ENCODE data around the gene CFHR4. TPM values are rescaled to one million over a fixed set of nuclear protein-coding genes. Genes with fewer than 3 reads are reported as not detected.
"Not testable (repeated sequence)": the region's sequence is repeated elsewhere in the genome, so short reads cannot be mapped to it uniquely, and the experiment has no call there.

The CFHR4 gene
- total RNA-seq, 1 experiment from 2014 or later, result not detected

- intact Hi-C loops (cut with micrococcal nuclease; ENCODE audit: unreplicated experiment), result no loop called here
- ChIA-PET POLR2A (ENCODE audit: low non-redundant PET) (no interaction called here), CTCF (interaction anchor here (1.0 kb wide), 1 partner anchor 131 kb away, joined by 7 read pairs; no protein-coding TSS in a partner anchor)
- Histone ChIP-seq H3K27ac (ENCODE audit: low read depth, low read length, poor library complexity, severe bottlenecking) (no peak overlapping the region), H3K36me3 (ENCODE audit: insufficient read depth, low read length, poor library complexity, severe bottlenecking) (no peaks in the 10 kb centered on the region), H3K9me3 (ENCODE audit: low read depth, low read length, poor library complexity, severe bottlenecking) (no peaks in the 10 kb centered on the region), H3K4me3 (ENCODE audit: low read depth, low read length, poor library complexity, severe bottlenecking) (no peak overlapping the region), H3K27me3 (replicated peaks; ENCODE audit: insufficient read depth, low read depth, low read length, poor library complexity) (peaks cover 11% of the 10 kb centered on the region), H3K4me1 (ENCODE audit: insufficient read depth, low read length, poor library complexity, severe bottlenecking) (no peaks in the 10 kb centered on the region)
- DNase-seq (ENCODE audit: low spot score), result no peak
- BruUV-seq (replicated peaks), result no TSS peak
- no peak for TF ChIP-seq EZH2 (IDR thresholded peaks at IDR 0.05; ENCODE audit: borderline replicate concordance, low read depth, low read length, poor library complexity, severe bottlenecking)
- no peak for TF ChIP-seq CTCF (conservative IDR thresholded peaks at IDR 0.05; ENCODE audit: low read depth, low read length)
These were observed 11.9 kb upstream of the CFHR4 start for GRCh38 chr1:196875935-196876334.

- Histone ChIP-seq H3K27me3 (replicated peaks; ENCODE audit: insufficient read depth, low read depth, low read length, poor library complexity) (peaks cover 11% of the 10 kb centered on the region), H3K4me3 (ENCODE audit: low read depth, low read length, poor library complexity, severe bottlenecking) (no peak overlapping the region), H3K4me1 (ENCODE audit: insufficient read depth, low read length, poor library complexity, severe bottlenecking) (no peaks in the 10 kb centered on the region), H3K36me3 (ENCODE audit: insufficient read depth, low read length, poor library complexity, severe bottlenecking) (no peaks in the 10 kb centered on the region), H3K9me3 (ENCODE audit: low read depth, low read length, poor library complexity, severe bottlenecking) (no peaks in the 10 kb centered on the region), H3K27ac (ENCODE audit: low read depth, low read length, poor library complexity, severe bottlenecking) (no peak overlapping the region)
- no peak for DNase-seq (ENCODE audit: low spot score)
- intact Hi-C loops (cut with micrococcal nuclease; ENCODE audit: unreplicated experiment), result no loop called here
- no TSS peak for BruUV-seq (replicated peaks)
- TF ChIP-seq CTCF (conservative IDR thresholded peaks at IDR 0.05; ENCODE audit: low read depth, low read length) (no peak), EZH2 (IDR thresholded peaks at IDR 0.05; ENCODE audit: borderline replicate concordance, low read depth, low read length, poor library complexity, severe bottlenecking) (no peak)
- ChIA-PET CTCF (no interaction called here), POLR2A (ENCODE audit: low non-redundant PET) (no interaction called here)
These were observed 9.9 kb upstream of the CFHR4 start for GRCh38 chr1:196877964-196878363.

GRCh38 chr1:196886560-196886959 lies 1.3 kb upstream of the CFHR4 start:
- BruUV-seq (replicated peaks); H3K4me3 ChIP-seq (ENCODE audit: low read depth, low read length, poor library complexity, severe bottlenecking); DNase-seq (ENCODE audit: low spot score); POLR2A ChIA-PET (ENCODE audit: low non-redundant PET); H3K36me3 ChIP-seq (ENCODE audit: insufficient read depth, low read length, poor library complexity, severe bottlenecking); H3K27ac ChIP-seq (ENCODE audit: low read depth, low read length, poor library complexity, severe bottlenecking); H3K9me3 ChIP-seq (ENCODE audit: low read depth, low read length, poor library complexity, severe bottlenecking); CTCF ChIA-PET; H3K4me1 ChIP-seq (ENCODE audit: insufficient read depth, low read length, poor library complexity, severe bottlenecking); H3K27me3 ChIP-seq (replicated peaks; ENCODE audit: insufficient read depth, low read depth, low read length, poor library complexity); intact Hi-C loops (cut with micrococcal nuclease; ENCODE audit: unreplicated experiment): not testable (repeated sequence)

- no peak for DNase-seq (ENCODE audit: low spot score)
- Histone ChIP-seq H3K36me3 (ENCODE audit: insufficient read depth, low read length, poor library complexity, severe bottlenecking) (no peaks in the 10 kb centered on the region), H3K9me3 (ENCODE audit: low read depth, low read length, poor library complexity, severe bottlenecking) (no peaks in the 10 kb centered on the region), H3K27me3 (replicated peaks; ENCODE audit: insufficient read depth, low read depth, low read length, poor library complexity) (no peaks in the 10 kb centered on the region), H3K4me1 (ENCODE audit: insufficient read depth, low read length, poor library complexity, severe bottlenecking) (no peaks in the 10 kb centered on the region), H3K27ac (ENCODE audit: low read depth, low read length, poor library complexity, severe bottlenecking) (no peak overlapping the region), H3K4me3 (ENCODE audit: low read depth, low read length, poor library complexity, severe bottlenecking) (no peak overlapping the region)
- no TSS peak for BruUV-seq (replicated peaks)
- no peak for TF ChIP-seq EZH2 (IDR thresholded peaks at IDR 0.05; ENCODE audit: borderline replicate concordance, low read depth, low read length, poor library complexity, severe bottlenecking)
- no peak for TF ChIP-seq CTCF (conservative IDR thresholded peaks at IDR 0.05; ENCODE audit: low read depth, low read length)
- POLR2A ChIA-PET (ENCODE audit: low non-redundant PET), result no interaction called here
- CTCF ChIA-PET, result no interaction called here
- intact Hi-C loops (cut with micrococcal nuclease; ENCODE audit: unreplicated experiment), result no loop called here
These were observed 2.8 kb downstream of the CFHR4 start for GRCh38 chr1:196890668-196891067.

All from A673 (cell line).